Parathyroid adenoma (tissue), 2 donors: ENCODE results near the gene PROSER2.

Experiments used
- H2AFZ ChIP-seq: fragments of 300-600 bp; sonication (generic); one replicate; pipeline ENCODE4 v1.7.0; 2017; ENCODE audit warnings: antibody characterized with exemption, mild to moderate bottlenecking
- H3K27ac ChIP-seq: fragments of 300-600 bp; sonication (generic); one replicate; pipeline ENCODE4 v1.7.0; 2017
- H3K27me3 ChIP-seq: fragments of 300-600 bp; sonication (generic); one replicate; pipeline ENCODE4 v1.7.0; 2017; ENCODE audit warnings: low read length; ENCODE audit not compliant: control insufficient read depth, insufficient read depth
- H3K36me3 ChIP-seq: fragments of 300-600 bp; sonication (generic); one replicate; pipeline ENCODE4 v1.7.0; 2017; ENCODE audit warnings: low read length; ENCODE audit not compliant: control insufficient read depth, insufficient read depth
- H3K4me1 ChIP-seq: fragments of 300-600 bp; sonication (generic); one replicate; pipeline ENCODE4 v1.7.0; 2017; ENCODE audit warnings: control low read depth
- H3K4me2 ChIP-seq: fragments of 300-600 bp; sonication (generic); one replicate; pipeline ENCODE4 v1.7.0; 2017; ENCODE audit warnings: low read length
- H3K4me3 ChIP-seq: fragments of 300-600 bp; sonication (generic); one replicate; pipeline ENCODE4 v1.7.0; 2017; ENCODE audit warnings: low read depth, low read length
- H3K79me2 ChIP-seq: fragments of 300-600 bp; sonication (generic); one replicate; pipeline ENCODE4 v1.7.0; 2017; ENCODE audit warnings: control low read depth
- H3K9ac ChIP-seq: fragments of 300-600 bp; sonication (generic); one replicate; pipeline ENCODE4 v1.7.0; 2017; ENCODE audit warnings: mild to moderate bottlenecking
- H3K9me3 ChIP-seq: fragments of 300-600 bp; sonication (generic); one replicate; pipeline ENCODE4 v1.7.0; 2017; ENCODE audit warnings: low read length; ENCODE audit not compliant: control insufficient read depth
- CTCF ChIP-seq: fragments of 300-600 bp; sonication (generic); IDR thresholded peaks from one replicate; pipeline ENCODE4 v1.7.0; 2017; ENCODE audit warnings: antibody characterized with exemption, mild to moderate bottlenecking
- donor health status: primary hyperparathyroidism.

PROSER2 gene

GRCh38 chr10:11795101-11795920, 27.8 kb upstream of the PROSER2 start:
- Histone ChIP-seq H3K9me3 (no peaks in the 10 kb centered on the region), H3K4me2 (no peak overlapping the region), H3K27me3 (no peaks in the 10 kb centered on the region), H3K4me3 (no peak overlapping the region), H3K27ac (no peak overlapping the region), H3K9ac (no peak overlapping the region), H3K4me1 (no peaks in the 10 kb centered on the region), H3K79me2 (no peaks in the 10 kb centered on the region), H2AFZ (no peak overlapping the region), H3K36me3 (no peaks in the 10 kb centered on the region)
- TF ChIP-seq CTCF, result no peak

- H3K79me2 ChIP-seq, result no peaks in the 10 kb centered on the region
- no peaks in the 10 kb centered on the region for H3K36me3 ChIP-seq
- H3K27me3 ChIP-seq, result no peaks in the 10 kb centered on the region
- no peak overlapping the region for H3K4me3 ChIP-seq
- H3K9ac ChIP-seq, result no peak overlapping the region
- no peak for TF ChIP-seq CTCF
- H3K4me1 ChIP-seq, result no peaks in the 10 kb centered on the region
- no peak overlapping the region for H3K4me2 ChIP-seq
- H2AFZ ChIP-seq, result no peak overlapping the region
- H3K9me3 ChIP-seq, result no peaks in the 10 kb centered on the region
- no peak overlapping the region for H3K27ac ChIP-seq
Measured at GRCh38 chr10:11796474-11796873, 26.7 kb upstream of the PROSER2 start.

- no peaks in the 10 kb centered on the region for H3K79me2 ChIP-seq
- no peak for TF ChIP-seq CTCF
Measured at GRCh38 chr10:11797281-11797680, 25.9 kb upstream of the PROSER2 start.

GRCh38 chr10:11797847-11798633, 25.1 kb upstream of the PROSER2 start:
- H3K27me3 ChIP-seq, result no peaks in the 10 kb centered on the region
- H3K79me2 ChIP-seq, result no peaks in the 10 kb centered on the region
- H3K4me3 ChIP-seq, result no peak overlapping the region
- H3K27ac ChIP-seq, result no peak overlapping the region
- no peak overlapping the region for H3K9ac ChIP-seq
- no peak overlapping the region for H2AFZ ChIP-seq
- H3K4me1 ChIP-seq, result no peaks in the 10 kb centered on the region
- no peaks in the 10 kb centered on the region for H3K36me3 ChIP-seq
- H3K4me2 ChIP-seq, result no peak overlapping the region
- H3K9me3 ChIP-seq, result no peaks in the 10 kb centered on the region
- TF ChIP-seq CTCF, result no peak

More at GRCh38 chr10:11797281-11797680, 25.9 kb upstream of the PROSER2 start:
- Histone ChIP-seq H3K27ac (no peak overlapping the region), H3K27me3 (no peaks in the 10 kb centered on the region), H3K36me3 (no peaks in the 10 kb centered on the region), H3K4me3 (no peak overlapping the region), H3K4me1 (no peaks in the 10 kb centered on the region), H3K9ac (no peak overlapping the region), H3K4me2 (no peak overlapping the region), H3K9me3 (no peaks in the 10 kb centered on the region), H2AFZ (no peak overlapping the region)
